Measurements from ENCODE around the gene SLC41A3.
"Not testable (repeated sequence)": the region's sequence is repeated elsewhere in the genome, so short reads cannot be mapped to it uniquely, and the experiment has no call there.

The SLC41A3 gene

GRCh38 chr3:125965505-125965904 lies 118.4 kb downstream of the SLC41A3 start:
- Histone ChIP-seq H3K4me2 (no peak overlapping the region), H4K20me1 (no peaks in the 10 kb centered on the region), H3K4me1 (no peaks in the 10 kb centered on the region), H3K27me3 (no peaks in the 10 kb centered on the region), H3K9ac (no peak overlapping the region), H3K27ac (no peak overlapping the region), H3K36me3 (no peaks in the 10 kb centered on the region), H3K9me3 (peaks cover 4% of the 10 kb centered on the region; the same call in 1 of the 2 replicates), H3K4me3 (no peak overlapping the region)
- no peak for TF ChIP-seq Cebpa-rat (IDR thresholded peaks at IDR 0.05)

DNA sequence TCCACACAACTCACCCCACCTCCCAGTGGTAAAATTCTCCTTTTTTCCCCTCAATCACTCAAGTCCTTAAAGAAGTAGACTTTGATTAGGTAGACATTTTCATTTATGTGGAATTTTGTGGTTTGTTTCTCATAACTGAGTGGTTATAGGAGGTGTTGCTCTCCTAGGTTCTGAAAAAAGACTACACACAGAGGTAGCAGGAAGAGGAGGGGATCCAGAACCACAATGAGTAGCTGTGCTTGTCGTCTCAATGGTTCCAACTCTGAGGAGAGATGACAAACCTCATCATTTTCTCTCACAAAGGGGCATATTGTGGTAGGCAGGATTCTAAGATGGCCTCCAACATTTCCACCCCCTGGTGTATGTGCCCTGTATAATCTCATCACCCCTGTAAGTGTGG lies 120.1 kb downstream of the SLC41A3 start:
- not testable (repeated sequence) for H3K4me3 ChIP-seq, H4K20me1 ChIP-seq, H3K27me3 ChIP-seq, H3K36me3 ChIP-seq, H3K27ac ChIP-seq, H3K4me1 ChIP-seq, H3K4me2 ChIP-seq, H3K9ac ChIP-seq
- H3K9me3 ChIP-seq: peaks cover 11% of the 10 kb centered on the region

- H3K27me3 ChIP-seq: no peaks in the 10 kb centered on the region
- H3K27ac ChIP-seq: no peak overlapping the region
- TF ChIP-seq Cebpa-rat (IDR thresholded peaks at IDR 0.05): no peak
- H3K4me3 ChIP-seq: no peak overlapping the region
- no peak overlapping the region for H3K4me2 ChIP-seq
- peaks cover 24% of the 10 kb centered on the region for H3K9me3 ChIP-seq
- no peak overlapping the region for H3K9ac ChIP-seq
- H4K20me1 ChIP-seq: no peaks in the 10 kb centered on the region
- H3K36me3 ChIP-seq: no peaks in the 10 kb centered on the region
- H3K4me1 ChIP-seq: no peaks in the 10 kb centered on the region
These were observed 122.7 kb downstream of the SLC41A3 start for GRCh38 chr3:125961289-125961589.

DNA sequence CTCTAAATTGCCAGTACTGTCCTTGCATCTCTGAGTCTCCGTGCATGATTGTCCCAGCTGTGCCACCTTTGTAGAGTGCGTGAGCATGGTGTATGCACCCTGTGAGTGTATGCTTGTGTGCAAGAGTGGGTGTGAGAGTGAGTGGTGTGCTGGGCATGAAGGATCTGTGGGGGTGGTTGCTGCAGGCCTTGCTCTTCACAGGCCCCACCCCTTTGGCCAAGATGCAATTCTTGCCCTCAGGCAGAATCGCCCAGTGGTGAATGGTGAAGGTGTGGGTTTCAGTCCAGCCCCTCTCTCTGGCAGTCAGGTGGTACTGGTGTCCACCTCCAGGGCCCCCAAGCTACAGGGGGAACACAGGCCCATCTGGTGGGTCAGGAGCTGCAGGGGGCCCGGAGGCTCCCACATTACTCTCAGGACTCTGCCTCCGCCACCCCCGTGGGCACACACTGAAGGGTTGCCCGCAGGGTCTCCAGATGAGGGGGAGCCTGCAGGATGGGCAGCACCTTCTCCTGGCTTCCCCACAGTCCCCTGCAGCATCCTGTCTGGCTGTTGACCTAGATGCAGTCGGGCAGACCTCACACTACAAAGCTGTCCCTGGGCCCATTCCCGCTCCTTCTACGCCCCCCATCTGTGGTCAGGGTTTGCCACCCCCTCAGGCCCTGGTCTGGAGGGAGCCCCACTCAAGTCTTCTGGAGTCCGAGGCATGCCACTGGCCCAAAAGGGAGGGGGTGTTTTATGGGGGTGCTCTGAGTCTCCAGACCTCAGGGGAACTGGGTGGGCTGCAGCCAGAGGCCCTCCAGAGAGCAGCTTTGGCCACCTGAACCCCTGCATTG lies 123.3 kb downstream of the SLC41A3 start:
- Histone ChIP-seq H3K27ac (no peak overlapping the region), H3K27me3 (no peaks in the 10 kb centered on the region), H3K9me3 (peaks cover 24% of the 10 kb centered on the region), H3K4me2 (no peak overlapping the region), H3K4me1 (no peaks in the 10 kb centered on the region), H3K36me3 (no peaks in the 10 kb centered on the region), H3K4me3 (no peak overlapping the region), H4K20me1 (no peaks in the 10 kb centered on the region), H3K9ac (no peak overlapping the region)
- no peak for TF ChIP-seq Cebpa-rat (IDR thresholded peaks at IDR 0.05)

DNA sequence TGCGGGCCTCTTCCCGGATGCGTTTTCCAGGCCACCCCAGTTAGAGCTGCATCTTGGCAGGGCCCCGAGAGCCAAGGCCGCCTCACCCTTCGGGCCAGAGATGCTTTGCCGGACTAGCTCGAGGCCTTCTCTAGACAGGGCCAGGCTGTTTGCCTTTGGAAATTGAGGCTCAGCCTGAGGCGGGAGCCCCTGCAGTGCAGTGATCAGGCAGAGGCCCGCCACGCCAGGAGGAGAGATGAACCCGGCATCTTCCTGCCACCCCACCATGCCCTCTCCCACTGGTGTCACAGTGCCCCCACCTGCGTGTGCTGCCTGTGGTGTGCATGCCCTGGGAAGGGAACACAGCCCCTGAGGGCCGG lies 123.9 kb downstream of the SLC41A3 start:
- Histone ChIP-seq H3K9ac (no peak overlapping the region), H3K9me3 (peaks cover 24% of the 10 kb centered on the region), H4K20me1 (no peaks in the 10 kb centered on the region), H3K4me2 (no peak overlapping the region), H3K27me3 (no peaks in the 10 kb centered on the region), H3K4me1 (peaks cover 5% of the 10 kb centered on the region; the same call in 1 of the 2 replicates), H3K27ac (no peak overlapping the region), H3K4me3 (no peak overlapping the region), H3K36me3 (no peaks in the 10 kb centered on the region)
- no peak for TF ChIP-seq Cebpa-rat (IDR thresholded peaks at IDR 0.05)

- H3K9me3 ChIP-seq: peaks cover 24% of the 10 kb centered on the region
- no peak overlapping the region for H3K4me3 ChIP-seq
- no peak overlapping the region for H3K4me2 ChIP-seq
- H3K36me3 ChIP-seq: no peaks in the 10 kb centered on the region
- H3K27ac ChIP-seq: no peak overlapping the region
- H3K9ac ChIP-seq: no peak overlapping the region
- no peak for TF ChIP-seq Cebpa-rat (IDR thresholded peaks at IDR 0.05)
- peaks cover 8% of the 10 kb centered on the region; the same call in 1 of the 2 replicates for H3K4me1 ChIP-seq
- H4K20me1 ChIP-seq: no peaks in the 10 kb centered on the region
- no peaks in the 10 kb centered on the region for H3K27me3 ChIP-seq
These were observed 124.4 kb downstream of the SLC41A3 start for GRCh38 chr3:125959317-125960065.

DNA sequence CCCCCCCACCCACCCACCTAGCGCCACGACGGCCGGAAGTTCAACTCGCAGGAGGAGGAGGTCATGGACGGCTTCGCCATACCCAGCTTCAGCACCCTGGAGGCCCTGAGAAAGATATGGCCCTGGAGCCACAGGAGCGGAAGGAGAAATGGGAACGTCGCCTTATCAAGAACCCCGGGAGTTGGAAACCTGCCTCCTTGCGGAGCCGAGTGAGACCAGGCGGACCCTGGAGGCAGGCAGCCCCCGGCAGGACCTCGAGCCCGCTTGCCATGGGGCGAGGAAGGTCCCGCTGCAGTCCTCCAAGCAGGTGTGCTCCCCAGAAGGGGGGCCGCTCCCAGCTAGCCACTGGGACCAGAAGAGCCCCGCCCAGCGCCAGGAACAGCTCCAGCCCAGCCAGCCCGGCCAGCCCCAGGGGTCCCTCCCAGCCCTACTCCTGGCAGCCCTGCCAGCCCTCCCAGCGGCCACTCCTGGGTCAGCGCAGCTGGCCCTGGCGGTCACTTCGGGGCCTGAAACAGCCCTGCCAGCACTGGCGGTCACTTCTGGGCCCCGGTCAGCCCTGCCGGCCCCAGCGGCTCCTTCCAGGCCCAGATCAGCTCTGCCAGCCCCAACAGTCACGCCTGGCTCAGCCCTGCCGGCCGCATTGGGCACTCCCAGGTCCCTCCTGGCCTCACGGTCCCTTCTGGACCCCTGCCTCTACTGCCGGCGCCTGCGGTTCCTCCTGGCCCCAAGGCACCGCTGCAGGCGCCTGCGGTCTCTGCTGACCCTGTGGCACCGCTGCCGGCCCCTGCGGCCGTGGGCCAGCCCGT lies 125.2 kb downstream of the SLC41A3 start:
- Histone ChIP-seq H3K27me3 (no peaks in the 10 kb centered on the region), H3K4me1 (peaks cover 8% of the 10 kb centered on the region; the same call in 1 of the 2 replicates), H3K9ac (no peak overlapping the region), H3K9me3 (peaks cover 24% of the 10 kb centered on the region), H3K4me3 (no peak overlapping the region), H3K4me2 (no peak overlapping the region), H3K27ac (no peak overlapping the region), H3K36me3 (no peaks in the 10 kb centered on the region), H4K20me1 (no peaks in the 10 kb centered on the region)
- no peak for TF ChIP-seq Cebpa-rat (IDR thresholded peaks at IDR 0.05)

GRCh38 chr3:125957674-125958510 lies 126.0 kb downstream of the SLC41A3 start:
- Histone ChIP-seq H3K27me3 (no peaks in the 10 kb centered on the region), H3K36me3 (no peaks in the 10 kb centered on the region), H3K4me2 (no peak overlapping the region), H3K4me1 (peaks cover 8% of the 10 kb centered on the region; the same call in 1 of the 2 replicates), H4K20me1 (no peaks in the 10 kb centered on the region), H3K9me3 (peaks cover 24% of the 10 kb centered on the region), H3K9ac (no peak overlapping the region), H3K4me3 (no peak overlapping the region), H3K27ac (no peak overlapping the region)
- no peak for TF ChIP-seq Cebpa-rat (IDR thresholded peaks at IDR 0.05)

GRCh38 chr3:125957020-125957419 lies 126.9 kb downstream of the SLC41A3 start:
- H3K4me2 ChIP-seq, H3K4me3 ChIP-seq, H3K4me1 ChIP-seq, H3K27ac ChIP-seq, H3K36me3 ChIP-seq, H3K9ac ChIP-seq, H3K27me3 ChIP-seq, H4K20me1 ChIP-seq: not testable (repeated sequence)
- peaks cover 24% of the 10 kb centered on the region for H3K9me3 ChIP-seq

All from BLaER1 (cell line).